ENCODE data around the gene VWC2L. TPM values are rescaled to one million over a fixed set of nuclear protein-coding genes. Genes with fewer than 3 reads are reported as not detected.

The VWC2L gene
- total and polyA plus RNA-seq, 9 donors: 0.11 TPM; not detected in 8

- TF ChIP-seq POLR2A (IDR thresholded peaks at IDR 0.05) (no peak), EP300 (IDR thresholded peaks at IDR 0.05) (no peak), CTCF (IDR thresholded peaks at IDR 0.05) (no peak)
- DNase-seq: no peak
- H3K9me3 ChIP-seq: no peaks in the 10 kb centered on the region
- H3K4me1 ChIP-seq (ENCODE audit: insufficient read depth): no peaks in the 10 kb centered on the region
- no peak overlapping the region for H3K27ac ChIP-seq
- intact Hi-C loops (cut with DNase I): no loop called here
- H3K36me3 ChIP-seq: no peaks in the 10 kb centered on the region
- 71 to 82% (median 79%) methylated on average over 2 of the region's 2 CpGs for WGBS, 3 donors
- no peak overlapping the region for H3K4me3 ChIP-seq
- no peaks in the 10 kb centered on the region for H3K27me3 ChIP-seq
Measured at GRCh38 chr2:214482728-214483127, 71.9 kb downstream of the VWC2L start.

GRCh38 chr2:214484239-214484638 is 73.4 kb downstream of the VWC2L start:
- 73 to 84% (median 80%) methylated on average over 3 of the region's 3 CpGs for WGBS, 3 donors
- Histone ChIP-seq H3K36me3 (no peaks in the 10 kb centered on the region), H3K27me3 (no peaks in the 10 kb centered on the region), H3K27ac (no peak overlapping the region), H3K4me3 (no peak overlapping the region), H3K4me1 (ENCODE audit: insufficient read depth) (no peaks in the 10 kb centered on the region), H3K9me3 (no peaks in the 10 kb centered on the region)
- TF ChIP-seq EP300 (IDR thresholded peaks at IDR 0.05): no peak
- no peak for TF ChIP-seq CTCF (IDR thresholded peaks at IDR 0.05)
- no peak for TF ChIP-seq POLR2A (IDR thresholded peaks at IDR 0.05)
- DNase-seq: no peak
- intact Hi-C loops (cut with DNase I): no loop called here

GRCh38 chr2:214484701-214485100 is 73.8 kb downstream of the VWC2L start:
- no peak for TF ChIP-seq POLR2A (IDR thresholded peaks at IDR 0.05)
- TF ChIP-seq EP300 (IDR thresholded peaks at IDR 0.05): no peak
- no peak for TF ChIP-seq CTCF (IDR thresholded peaks at IDR 0.05)
- intact Hi-C loops (cut with DNase I): no loop called here
- 75 to 89% (median 80%) methylated on average over 2 of the region's 2 CpGs for WGBS, 3 donors
- Histone ChIP-seq H3K4me1 (ENCODE audit: insufficient read depth) (no peaks in the 10 kb centered on the region), H3K36me3 (no peaks in the 10 kb centered on the region), H3K27me3 (no peaks in the 10 kb centered on the region), H3K9me3 (no peaks in the 10 kb centered on the region), H3K4me3 (no peak overlapping the region), H3K27ac (no peak overlapping the region)
- DNase-seq: no peak

GRCh38 chr2:214489181-214489580 is 78.3 kb downstream of the VWC2L start:
- intact Hi-C loops (cut with DNase I): no loop called here
- DNase-seq: no peak
- Histone ChIP-seq H3K9me3 (no peaks in the 10 kb centered on the region), H3K27ac (no peak overlapping the region), H3K4me3 (no peak overlapping the region), H3K36me3 (no peaks in the 10 kb centered on the region), H3K4me1 (ENCODE audit: insufficient read depth) (no peaks in the 10 kb centered on the region), H3K27me3 (no peaks in the 10 kb centered on the region)
- WGBS, 3 donors: 64 to 71% (median 69%) methylated on average over 2 of the region's 2 CpGs
- TF ChIP-seq CTCF (IDR thresholded peaks at IDR 0.05): no peak
- no peak for TF ChIP-seq POLR2A (IDR thresholded peaks at IDR 0.05)
- TF ChIP-seq EP300 (IDR thresholded peaks at IDR 0.05): no peak

GRCh38 chr2:214489702-214490101 is 78.8 kb downstream of the VWC2L start:
- no peak for DNase-seq
- WGBS, 3 donors: 5 to 26% (median 12%) methylated on average over 2 of the region's 2 CpGs
- intact Hi-C loops (cut with DNase I): no loop called here
- Histone ChIP-seq H3K4me1 (ENCODE audit: insufficient read depth) (no peaks in the 10 kb centered on the region), H3K27me3 (no peaks in the 10 kb centered on the region), H3K27ac (no peak overlapping the region), H3K9me3 (no peaks in the 10 kb centered on the region), H3K36me3 (no peaks in the 10 kb centered on the region), H3K4me3 (no peak overlapping the region)
- no peak for TF ChIP-seq CTCF (IDR thresholded peaks at IDR 0.05)
- no peak for TF ChIP-seq EP300 (IDR thresholded peaks at IDR 0.05)
- TF ChIP-seq POLR2A (IDR thresholded peaks at IDR 0.05): no peak

Measured in ovary (tissue), 9 donors.